Testis (tissue), 3 donors: ENCODE measurements around the gene HK2. TPM values are rescaled to one million over a fixed set of nuclear protein-coding genes. Genes with fewer than 3 reads are reported as not detected.

ENCODE experiments used
- DNase-seq: peaks from one replicate; pipeline ENCODE4 v3.0.0-alpha.2; 2019
- H3K27ac ChIP-seq, 2 donors: fragments of 200-600 bp; sonication (generic); one replicate each; pipeline ENCODE4 v1.5.1; 2019
- H3K27me3 ChIP-seq: fragments of 200-600 bp; sonication (generic); one replicate; pipeline ENCODE4 v1.5.1; 2019
- H3K36me3 ChIP-seq: fragments of 200-600 bp; sonication (generic); one replicate; pipeline ENCODE4 v1.5.1; 2017; ENCODE audit warnings: low read depth; ENCODE audit errors: missing control alignments
- H3K4me1 ChIP-seq: fragments of 200-600 bp; sonication (generic); one replicate; pipeline ENCODE4 v1.5.1; 2019
- H3K4me3 ChIP-seq, 2 donors: fragments of 200-600 bp; sonication (generic); one replicate each; pipeline ENCODE4 v1.5.1; 2017 to 2019
- H3K9me3 ChIP-seq: fragments of 200-600 bp; sonication (generic); one replicate; pipeline ENCODE4 v1.5.1; 2017
- CTCF ChIP-seq, 3 experiments: fragments of 450-650 bp in 2 of 3; fragments of 200-600 bp in 1 of 3; sonication (generic) in 1 of 3; IDR thresholded peaks; one replicate each; pipeline ENCODE4 v1.5.1; 2016 to 2019; ENCODE audit warnings: antibody characterized with exemption in 3 of 3, mild to moderate bottlenecking in 2 of 3, moderate library complexity in 1 of 3
- POLR2A ChIP-seq: fragments of 450-650 bp; IDR thresholded peaks from one replicate; pipeline ENCODE4 v1.6.1; 2017; ENCODE audit warnings: antibody characterized with exemption, mild to moderate bottlenecking, moderate library complexity
- WGBS, 2 donors: methylation state at CpG; one replicate each; pipeline ENCODE4 v1.1.5; 2018; 5-methylcytosine and 5-hydroxymethylcytosine counted together
- intact Hi-C: fragments of 100-400 bp; cut with DNase I; formaldehyde crosslinking; loops from one replicate; pipeline ENCODE4 v1.15.1; 2023; ENCODE audit warnings: low total_unique reads
- polyA plus RNA-seq: library from polyadenylated mRNA; stranded (reverse); fragments of 350-450 nt; fragmentation: Illumina TruSeq; extraction: RNeasy Lipid Tissue Mini Kit (QIAGEN cat#74804); gene quantifications from one replicate; pipeline ENCODE4 v1.2.3, GENCODE V29; 2014; ENCODE audit warnings: low read depth, low replicate concordance; ENCODE audit not compliant: insufficient read depth
- total RNA-seq, 2 donors: library from RNA; depleted of rRNA; stranded (reverse); fragments of >200 nt; gene quantifications; one replicate each; pipeline ENCODE4 v1.2.3, GENCODE V29; 2016

The HK2 gene
- total and polyA plus RNA-seq, 3 donors from 2014 or later = 83.5 to 164 (median 142) TPM

- Histone ChIP-seq H3K4me1 (peaks cover 13% of the 10 kb centered on the region), H3K9me3 (no peaks in the 10 kb centered on the region), H3K27me3 (no peaks in the 10 kb centered on the region), H3K4me3 (no peak overlapping the region), H3K27ac (no peak overlapping the region), H3K36me3 (no peaks in the 10 kb centered on the region)
- TF ChIP-seq CTCF (IDR thresholded peaks at IDR 0.05) = no peak
- no peak for TF ChIP-seq POLR2A
- DNase-seq = peak; percentile 13
- 32 to 45% methylated on average over 7 of the region's 7 CpGs for WGBS, 2 donors
- intact Hi-C loops = no loop called here
Measured at GRCh38 chr2:74816540-74817303, 17.2 kb upstream of the HK2 start.

GRCh38 chr2:74817304-74817675 is 16.6 kb upstream of the HK2 start:
- intact Hi-C loops = no loop called here
- Histone ChIP-seq H3K27me3 (no peaks in the 10 kb centered on the region), H3K4me3 (no peak overlapping the region), H3K36me3 (no peaks in the 10 kb centered on the region), H3K27ac (no peak overlapping the region), H3K4me1 (peaks cover 18% of the 10 kb centered on the region), H3K9me3 (no peaks in the 10 kb centered on the region)
- TF ChIP-seq POLR2A = no peak
- TF ChIP-seq CTCF (IDR thresholded peaks at IDR 0.05) = no peak
- WGBS, 2 donors = 89 to 95% methylated on average over 1 of the region's 1 CpG
- peak; percentile 9 for DNase-seq

GRCh38 chr2:74819702-74820101 is 14.2 kb upstream of the HK2 start:
- no peak for DNase-seq
- Histone ChIP-seq H3K4me1 (peaks cover 29% of the 10 kb centered on the region), H3K27ac (peak overlapping the region; percentile 51 to 73), H3K36me3 (no peaks in the 10 kb centered on the region), H3K27me3 (no peaks in the 10 kb centered on the region), H3K9me3 (no peaks in the 10 kb centered on the region), H3K4me3 (no peak overlapping the region)
- intact Hi-C loops = no loop called here
- TF ChIP-seq CTCF (IDR thresholded peaks at IDR 0.05) = no peak

DNA sequence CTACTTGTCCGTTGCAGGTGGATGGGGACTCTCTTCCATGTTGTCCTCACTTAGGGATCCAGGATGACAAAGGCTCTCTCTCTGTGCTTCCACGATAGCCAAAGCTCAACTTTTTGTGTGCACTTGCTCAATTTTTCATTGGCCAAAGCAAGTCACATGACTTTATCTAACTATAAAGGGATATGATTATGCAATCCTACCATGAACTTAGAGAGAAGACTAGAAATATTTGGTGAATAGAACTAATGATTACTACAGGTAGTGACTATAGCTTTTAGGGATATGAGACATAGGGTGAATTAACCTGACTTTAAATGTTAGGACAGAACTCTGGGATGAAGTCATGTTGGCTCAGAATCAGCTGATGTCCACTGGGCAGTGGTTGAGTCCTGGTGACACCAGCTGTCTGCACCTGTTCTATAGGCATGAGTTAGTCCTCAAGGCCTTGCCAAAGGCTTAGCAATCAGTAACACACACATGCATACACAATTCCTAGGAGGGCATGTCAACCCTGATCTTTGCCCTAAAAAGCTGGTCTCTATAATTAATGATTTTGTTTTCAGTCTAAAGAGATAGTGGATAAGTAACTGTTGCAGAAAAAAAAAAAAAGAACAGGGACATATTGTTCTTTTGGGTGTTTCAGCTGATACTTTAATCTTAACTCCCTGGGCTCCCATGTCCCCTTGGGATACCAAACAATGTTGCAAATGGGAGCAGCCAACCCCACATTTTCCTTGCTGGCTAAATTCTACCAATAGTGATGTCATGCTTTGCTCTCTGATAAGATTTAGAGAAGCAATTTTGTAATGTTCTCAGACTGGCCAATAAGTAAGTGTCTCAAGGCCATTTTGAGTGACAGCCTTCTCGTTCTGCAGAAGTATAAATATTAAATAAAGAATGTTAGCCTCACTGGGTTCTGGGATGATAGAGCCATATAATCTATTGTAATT is 12.5 kb upstream of the HK2 start:
- intact Hi-C loops = no loop called here
- H3K9me3 ChIP-seq = no peaks in the 10 kb centered on the region
- H3K27ac ChIP-seq = peak overlapping the region; percentile 82 to 84
- TF ChIP-seq POLR2A (no peak), CTCF (IDR thresholded peaks at IDR 0.05) (no peak)
- H3K27me3 ChIP-seq = no peaks in the 10 kb centered on the region
- peaks cover 30% of the 10 kb centered on the region for H3K4me1 ChIP-seq
- peak; percentile 88 for DNase-seq
- H3K36me3 ChIP-seq = no peaks in the 10 kb centered on the region
- H3K4me3 ChIP-seq = no peak overlapping the region
- WGBS, 2 donors = 46 to 48% methylated on average over 3 of the region's 3 CpGs
